Esophagus muscularis mucosa (tissue), 4 donors: Measurements from ENCODE around the gene PLAU. TPM values are rescaled to one million over a fixed set of nuclear protein-coding genes. Genes with fewer than 3 reads are reported as not detected.

Experiments used
- DNase-seq: peaks from one replicate; pipeline ENCODE4 v3.0.0-alpha.2; 2017; ENCODE audit errors: extremely low spot score
- H3K27ac ChIP-seq, 4 donors: fragments of 200-600 bp; sonication (generic); replicated peaks in 1 of 4; 1 replicate in 3 of 4; 2 replicates in 1 of 4; pipeline ENCODE4 v1.5.1; 2016 to 2019; ENCODE audit warnings: mild to moderate bottlenecking in 1 of 4
- H3K27me3 ChIP-seq, 4 donors: fragments of 200-600 bp; sonication (generic); one replicate each; pipeline versions ENCODE4 v1.5.1 to v1.6.0; 2016 to 2019
- H3K36me3 ChIP-seq, 4 donors: fragments of 200-600 bp; sonication (generic); one replicate each; pipeline ENCODE4 v1.5.1; 2016 to 2019
- H3K4me1 ChIP-seq, 4 donors: fragments of 200-600 bp; sonication (generic); one replicate each; pipeline ENCODE4 v1.5.1; 2016 to 2019
- H3K4me3 ChIP-seq, 4 donors: fragments of 200-600 bp; sonication (generic); 1 replicate in 2 of 4; 2 replicates in 2 of 4; pipeline ENCODE4 v1.5.1; 2016 to 2019; ENCODE audit warnings: mild to moderate bottlenecking in 4 of 4, moderate library complexity in 1 of 4
- H3K9me3 ChIP-seq, 4 donors: fragments of 200-600 bp; sonication (generic); 1 replicate in 3 of 4; 2 replicates in 1 of 4; pipeline ENCODE4 v1.5.1; 2016 to 2019
- CTCF ChIP-seq, 3 experiments: fragments of 200-600 bp in 2 of 3; fragments of 450-650 bp in 1 of 3; sonication (generic) in 2 of 3; IDR thresholded peaks; one replicate each; pipeline ENCODE4 v1.5.1; 2017 to 2019; ENCODE audit warnings: antibody characterized with exemption in 3 of 3, mild to moderate bottlenecking in 2 of 3, moderate library complexity in 1 of 3
- EP300 ChIP-seq: sonication (generic); formaldehyde crosslinking; IDR thresholded peaks from one replicate; pipeline ENCODE4 v1.6.1; 2017; ENCODE audit warnings: antibody characterized with exemption
- POLR2A ChIP-seq: fragments of 450-650 bp; IDR thresholded peaks from one replicate; pipeline ENCODE4 v1.6.1; 2017; ENCODE audit warnings: antibody characterized with exemption, moderate library complexity, mild to moderate bottlenecking, low read depth
- POLR2AphosphoS5 ChIP-seq, 2 donors: sonication (generic); formaldehyde crosslinking; IDR thresholded peaks; one replicate each; pipeline ENCODE4 v1.6.1; 2017; ENCODE audit warnings: antibody characterized with exemption in 2 of 2
- WGBS: methylation state at CpG from one replicate; pipeline ENCODE4 v1.1.5; 2018; 5-methylcytosine and 5-hydroxymethylcytosine counted together
- intact Hi-C: fragments of 100-400 bp; cut with DNase I; formaldehyde crosslinking; loops from one replicate; pipeline ENCODE4 v1.15.1; 2023
- total RNA-seq, 4 donors: library from RNA; depleted of rRNA; stranded (reverse); fragments of >200 nt; gene quantifications; one replicate each; pipeline versions ENCODE4 v1.1.0 to v1.2.1, GENCODE V29; 2016

The PLAU gene
- total RNA-seq, 4 donors from 2014 or later = 4.2 to 38.3 (median 6.9) TPM

GRCh38 chr10:73873142-73873837, 37.6 kb upstream of the PLAU start:
- intact Hi-C loops = loop anchor here (1.0 kb wide), 1 partner anchor 23 kb away; no protein-coding TSS in a partner anchor
- peak overlapping the region; percentile 82 to 93 (median 85) for H3K27ac ChIP-seq
- WGBS = 13% methylated on average over 19 of the region's 33 CpGs

GRCh38 chr10:73873838-73874215, 37.1 kb upstream of the PLAU start:
- Histone ChIP-seq H3K36me3 (peaks cover 0 to 26% (median 20%) of the 10 kb centered on the region in 4 donors), H3K27ac (peak overlapping the region; percentile 82 to 93 (median 85)), H3K9me3 (no peaks in the 10 kb centered on the region), H3K4me3 (peak overlapping the region; percentile 88 to 99 (median 96)), H3K27me3 (no peaks in the 10 kb centered on the region), H3K4me1 (peaks cover 21 to 68% (median 66%) of the 10 kb centered on the region in 4 donors)
- TF ChIP-seq CTCF (IDR thresholded peaks at IDR 0.05) = no peak
- no peak for TF ChIP-seq POLR2AphosphoS5 (IDR thresholded peaks at IDR 0.05)
- intact Hi-C loops = loop anchor here (1.0 kb wide), 1 partner anchor 24 kb away; no protein-coding TSS in a partner anchor
- WGBS = 2% methylated on average over 13 of the region's 39 CpGs
- DNase-seq = no peak

More at GRCh38 chr10:73873142-73873837, 37.6 kb upstream of the PLAU start:
- TF ChIP-seq CTCF (IDR thresholded peaks at IDR 0.05) = no peak
- no peak for TF ChIP-seq EP300
- no peak for TF ChIP-seq POLR2AphosphoS5 (IDR thresholded peaks at IDR 0.05)
- TF ChIP-seq POLR2A = no peak
- Histone ChIP-seq H3K27me3 (no peaks in the 10 kb centered on the region), H3K9me3 (no peaks in the 10 kb centered on the region), H3K36me3 (peaks cover 0 to 27% (median 22%) of the 10 kb centered on the region in 4 donors), H3K4me3 (peak overlapping the region; percentile 88 to 99 (median 96)), H3K4me1 (peaks cover 24 to 73% (median 71%) of the 10 kb centered on the region in 4 donors)
- DNase-seq = no peak

GRCh38 chr10:73874267-73875138, 36.4 kb upstream of the PLAU start, which contains the start of gene CAMK2G:
CAMK2G (minus strand) TSS chr10:73874555; CDS start chr10:73874461, 94 bp downstream.
- WGBS = 2% methylated on average over 32 of the region's 95 CpGs
- intact Hi-C loops = no loop called here

GRCh38 chr10:73875139-73875475, 35.8 kb upstream of the PLAU start:
- peaks cover 0 to 17% (median 15%) of the 10 kb centered on the region in 4 donors for H3K36me3 ChIP-seq
- no peak for DNase-seq
- H3K27ac ChIP-seq = peak overlapping the region; percentile 83 to 93 (median 87)
- no peaks in the 10 kb centered on the region for H3K27me3 ChIP-seq
- H3K4me1 ChIP-seq = peaks cover 19 to 63% (median 63%) of the 10 kb centered on the region in 4 donors
- 33% methylated on average over 3 of the region's 3 CpGs for WGBS
- peak overlapping the region; percentile 88 to 99 (median 96) for H3K4me3 ChIP-seq
- intact Hi-C loops = no loop called here
- no peaks in the 10 kb centered on the region for H3K9me3 ChIP-seq
- TF ChIP-seq CTCF (IDR thresholded peaks at IDR 0.05) (no peak), POLR2AphosphoS5 (IDR thresholded peaks at IDR 0.05) (no peak), POLR2A (no peak), EP300 (no peak)

More at GRCh38 chr10:73874267-73875138, 36.4 kb upstream of the PLAU start, which contains the start of gene CAMK2G:
- Histone ChIP-seq H3K4me1 (peaks cover 19 to 63% (median 63%) of the 10 kb centered on the region in 4 donors), H3K9me3 (no peaks in the 10 kb centered on the region), H3K36me3 (peaks cover 0 to 22% (median 19%) of the 10 kb centered on the region in 4 donors), H3K27me3 (no peaks in the 10 kb centered on the region), H3K27ac (peak within 1 kb of the TSS; percentile 83 to 93 (median 87)), H3K4me3 (peak within 1 kb of the TSS; percentile 88 to 99 (median 96))
- TF ChIP-seq EP300 = no peak
- TF ChIP-seq POLR2AphosphoS5 (IDR thresholded peaks at IDR 0.05) = peak; percentile 68 to 94
- TF ChIP-seq POLR2A = peak; percentile 18
- no peak for TF ChIP-seq CTCF (IDR thresholded peaks at IDR 0.05)
- DNase-seq = peak; percentile 94
